Activated naive CD4-positive, alpha-beta T cell (primary cell): ENCODE data around the gene PRDM15.

Source experiments
- DNase-seq, 4 experiments: peaks; one replicate each; lab custom pipeline; 2025; lab: John Stamatoyannopoulos, UW

The PRDM15 gene

GRCh38 chr21:41824466-41825207 is 54.5 kb downstream of the PRDM15 start:
- DNase-seq = no peak

- no peak for DNase-seq
These were observed 55.2 kb downstream of the PRDM15 start for GRCh38 chr21:41823906-41824305.

GRCh38 chr21:41823166-41823565 is 56.0 kb downstream of the PRDM15 start:
- DNase-seq = no peak

GRCh38 chr21:41821756-41822431 is 57.2 kb downstream of the PRDM15 start:
- DNase-seq = no peak

GRCh38 chr21:41821081-41821755 is 57.9 kb downstream of the PRDM15 start:
- DNase-seq = no peak

- no peak for DNase-seq
These were observed 58.6 kb downstream of the PRDM15 start for GRCh38 chr21:41820384-41821080.

- DNase-seq = no peak
These were observed 59.3 kb downstream of the PRDM15 start for GRCh38 chr21:41819856-41820281.

- no peak for DNase-seq
These were observed 59.8 kb downstream of the PRDM15 start for GRCh38 chr21:41819236-41819855.

- no peak for DNase-seq
These were observed 61.0 kb downstream of the PRDM15 start for GRCh38 chr21:41817877-41818855.

- peak in 2 of 4 experiments; percentile 5 for DNase-seq
These were observed 61.9 kb downstream of the PRDM15 start for GRCh38 chr21:41817228-41817627.

- peak in 2 of 4 experiments; percentile 20 to 48 for DNase-seq
These were observed 62.5 kb downstream of the PRDM15 start for GRCh38 chr21:41816583-41817165.

- no peak for DNase-seq
These were observed 63.2 kb downstream of the PRDM15 start for GRCh38 chr21:41815652-41816582.

- no peak for DNase-seq
These were observed 65.9 kb downstream of the PRDM15 start for GRCh38 chr21:41813226-41813625.

GRCh38 chr21:41812679-41813078 is 66.5 kb downstream of the PRDM15 start:
- DNase-seq = no peak

GRCh38 chr21:41810597-41810932 is 68.6 kb downstream of the PRDM15 start:
- no peak for DNase-seq

- DNase-seq = no peak
These were observed 69.1 kb downstream of the PRDM15 start for GRCh38 chr21:41809891-41810596.

GRCh38 chr21:41808846-41809245 is 70.3 kb downstream of the PRDM15 start:
- DNase-seq = no peak

GRCh38 chr21:41808094-41808493 is 71.0 kb downstream of the PRDM15 start:
- no peak for DNase-seq

- no peak for DNase-seq
These were observed 72.4 kb downstream of the PRDM15 start for GRCh38 chr21:41806773-41807172.
